IPS DF 6.9 (cell line): ENCODE measurements around the gene SGPL1.
"Not testable (repeated sequence)": the region's sequence is repeated elsewhere in the genome, so short reads cannot be mapped to it uniquely, and the experiment has no call there.

Source experiments
- DNase-seq: peaks from one replicate; pipeline ENCODE4 v3.0.0-alpha.2; 2013; ENCODE audit warnings: low read depth, low spot score
- H3K27ac ChIP-seq: one replicate; pipeline ENCODE4 v1.5.1; 2013; ENCODE audit warnings: low read length, control low read depth
- H3K27me3 ChIP-seq: 2 replicates; pipeline ENCODE4 v1.6.1; 2013; ENCODE audit warnings: mild to moderate bottlenecking, low read length; ENCODE audit not compliant: control insufficient read depth, insufficient read depth
- H3K36me3 ChIP-seq: 2 replicates; pipeline ENCODE4 v1.6.1; 2013; ENCODE audit warnings: low read length; ENCODE audit not compliant: control insufficient read depth, insufficient read depth
- H3K4me1 ChIP-seq: 2 replicates; pipeline ENCODE4 v1.6.1; 2013; ENCODE audit warnings: low read length; ENCODE audit not compliant: control insufficient read depth, insufficient read depth
- H3K4me3 ChIP-seq: 2 replicates; pipeline ENCODE4 v1.5.1; 2013; ENCODE audit warnings: mild to moderate bottlenecking, low read length
- H3K9me3 ChIP-seq: 2 replicates; pipeline ENCODE4 v1.6.1; 2013; ENCODE audit warnings: low read length, inconsistent platforms; ENCODE audit not compliant: control insufficient read depth, insufficient read depth
- WGBS: extraction: QIAGEN DNeasy Blood & Tissue Kit; methylation state at CpG from one replicate; pipeline ENCODE4 v1.1.7; 2013; ENCODE audit warnings: mixed read lengths, missing lambda C conversion rate; ENCODE audit not compliant: insufficient read length, insufficient coverage; 5-methylcytosine and 5-hydroxymethylcytosine counted together

Gene SGPL1, protein sequence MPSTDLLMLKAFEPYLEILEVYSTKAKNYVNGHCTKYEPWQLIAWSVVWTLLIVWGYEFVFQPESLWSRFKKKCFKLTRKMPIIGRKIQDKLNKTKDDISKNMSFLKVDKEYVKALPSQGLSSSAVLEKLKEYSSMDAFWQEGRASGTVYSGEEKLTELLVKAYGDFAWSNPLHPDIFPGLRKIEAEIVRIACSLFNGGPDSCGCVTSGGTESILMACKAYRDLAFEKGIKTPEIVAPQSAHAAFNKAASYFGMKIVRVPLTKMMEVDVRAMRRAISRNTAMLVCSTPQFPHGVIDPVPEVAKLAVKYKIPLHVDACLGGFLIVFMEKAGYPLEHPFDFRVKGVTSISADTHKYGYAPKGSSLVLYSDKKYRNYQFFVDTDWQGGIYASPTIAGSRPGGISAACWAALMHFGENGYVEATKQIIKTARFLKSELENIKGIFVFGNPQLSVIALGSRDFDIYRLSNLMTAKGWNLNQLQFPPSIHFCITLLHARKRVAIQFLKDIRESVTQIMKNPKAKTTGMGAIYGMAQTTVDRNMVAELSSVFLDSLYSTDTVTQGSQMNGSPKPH

DNA sequence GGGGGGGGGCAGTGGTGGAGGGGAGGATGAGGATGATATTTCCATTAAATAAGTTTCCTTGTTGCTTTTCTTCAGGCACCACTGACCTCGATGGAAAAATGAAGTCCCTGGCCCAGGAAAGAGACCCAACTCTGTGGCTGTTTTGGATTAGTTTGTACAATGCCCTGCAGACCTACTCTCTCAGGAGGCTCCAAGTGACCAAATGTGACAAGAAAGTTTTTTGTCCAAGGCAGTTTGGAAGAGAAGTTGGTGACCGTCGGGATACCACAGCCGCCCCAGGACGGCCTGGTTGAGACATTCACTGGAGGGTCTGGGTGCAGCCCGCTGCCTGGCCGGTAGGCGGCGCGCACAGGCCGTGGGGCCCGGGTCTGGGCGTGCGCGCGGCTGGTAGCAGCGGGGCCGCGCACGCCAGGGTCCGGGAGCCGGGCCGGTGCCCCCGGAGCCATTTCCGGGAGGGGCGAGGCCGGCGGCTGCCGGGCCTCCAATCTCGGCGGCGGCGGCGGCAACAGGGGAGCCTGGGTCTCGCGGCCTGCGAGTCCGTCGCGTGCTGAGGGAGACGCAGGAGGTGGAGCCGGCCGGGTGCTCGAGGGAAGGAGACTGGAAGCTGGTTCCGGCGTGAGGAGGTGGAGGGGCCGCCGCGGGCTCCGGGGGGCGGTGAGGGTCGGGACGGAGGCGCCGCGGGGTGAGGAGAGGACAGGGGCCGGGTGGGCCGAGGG, at the start of gene SGPL1:
Gene SGPL1, plus strand, starts transcription at position 445 of the 716 bp plus-strand sequence. CDS start 906 bp downstream, outside the sequence.
- no peaks in the 10 kb centered on the region for H3K36me3 ChIP-seq
- no peaks in the 10 kb centered on the region for H3K9me3 ChIP-seq
- H3K27ac ChIP-seq = no peak within 1 kb of the TSS
- no peaks in the 10 kb centered on the region for H3K4me1 ChIP-seq
- DNase-seq = no peak
- no peaks in the 10 kb centered on the region for H3K27me3 ChIP-seq
- H3K4me3 ChIP-seq = peak within 1 kb of the TSS; percentile 84
- WGBS = no CpG with 5 or more reads among the region's 58 CpGs

DNA sequence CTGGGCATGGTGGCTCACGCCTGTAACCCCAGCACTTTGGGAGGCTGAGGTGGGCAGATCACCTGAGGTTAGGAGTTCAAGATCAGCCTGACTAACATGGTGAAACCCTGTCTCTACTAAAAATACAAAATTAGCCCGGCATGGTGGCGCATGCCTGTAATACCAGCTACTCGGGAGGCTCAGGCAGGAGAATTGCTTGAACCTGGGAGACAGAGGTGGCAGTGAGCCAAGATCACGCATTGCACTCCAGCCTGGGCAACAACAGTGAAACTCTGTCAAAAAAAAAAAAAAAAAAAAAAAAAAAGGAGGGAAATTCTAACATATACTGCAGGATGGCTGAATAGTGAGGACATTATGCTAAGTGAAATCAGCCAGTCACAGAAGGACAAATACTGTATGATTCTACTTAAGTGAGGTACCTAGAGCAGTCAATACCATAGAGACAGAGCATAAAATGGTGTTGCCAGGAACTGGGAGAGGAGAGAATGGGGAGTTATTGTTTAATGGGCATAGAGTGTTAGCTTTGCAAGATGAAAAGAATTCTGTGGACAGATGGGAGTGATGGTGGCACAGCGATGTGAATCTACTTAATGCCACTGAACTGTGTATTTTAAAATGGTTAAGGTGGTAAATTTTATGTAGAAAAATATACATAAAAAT, 47.6 kb upstream of the SGPL1 start:
- H3K27ac ChIP-seq, DNase-seq, H3K9me3 ChIP-seq, H3K27me3 ChIP-seq, H3K36me3 ChIP-seq, H3K4me1 ChIP-seq, H3K4me3 ChIP-seq: not testable (repeated sequence)
- no CpG with 5 or more reads among the region's 6 CpGs for WGBS

DNA sequence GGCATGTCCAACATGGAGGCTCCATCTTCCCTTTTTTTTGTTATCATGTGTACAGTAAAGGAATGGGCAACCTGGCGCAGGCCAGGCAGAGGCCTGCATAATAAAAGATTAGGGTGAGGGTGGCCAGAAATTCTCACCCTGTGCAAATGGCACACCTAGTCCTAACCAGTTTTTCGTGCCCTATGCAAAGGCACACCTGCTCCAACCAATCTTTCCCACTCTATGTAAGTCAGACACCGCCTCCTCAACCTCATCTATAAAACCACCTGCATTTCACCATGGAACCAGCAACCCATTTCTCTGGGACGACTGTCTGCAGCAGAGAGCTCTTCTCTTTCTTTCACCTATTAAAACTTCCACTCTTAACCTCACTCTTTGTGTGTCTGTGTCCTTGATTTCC, 46.6 kb upstream of the SGPL1 start:
- Histone ChIP-seq H3K9me3 (no peaks in the 10 kb centered on the region), H3K4me3 (no peak overlapping the region), H3K27ac (no peak overlapping the region), H3K36me3 (no peaks in the 10 kb centered on the region), H3K27me3 (no peaks in the 10 kb centered on the region), H3K4me1 (no peaks in the 10 kb centered on the region)
- no peak for DNase-seq
- no CpG with 5 or more reads among the region's 4 CpGs for WGBS

DNA sequence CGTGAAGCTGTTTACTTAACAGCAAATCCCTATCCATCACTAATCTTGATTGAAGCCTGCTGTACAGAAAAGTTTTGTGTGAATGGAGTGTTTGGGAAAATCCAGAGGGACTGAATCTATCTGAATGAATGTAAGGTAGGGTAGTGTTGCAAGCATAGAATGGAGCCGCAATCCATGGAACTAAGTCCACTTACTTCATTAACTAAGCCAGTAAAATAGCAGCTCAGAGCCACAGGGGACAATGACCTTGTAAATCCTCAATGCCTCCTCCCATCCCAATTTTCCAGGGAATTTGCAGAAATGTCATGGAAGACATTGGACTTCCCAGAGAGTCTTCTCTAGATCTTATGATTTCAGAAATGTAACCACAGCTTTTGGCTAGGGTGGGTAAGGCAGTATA, 45.7 kb upstream of the SGPL1 start:
- Histone ChIP-seq H3K9me3 (no peaks in the 10 kb centered on the region), H3K36me3 (no peaks in the 10 kb centered on the region), H3K27ac (no peak overlapping the region), H3K27me3 (no peaks in the 10 kb centered on the region), H3K4me3 (no peak overlapping the region), H3K4me1 (no peaks in the 10 kb centered on the region)
- no CpG with 5 or more reads among the region's 2 CpGs for WGBS
- DNase-seq = no peak

DNA sequence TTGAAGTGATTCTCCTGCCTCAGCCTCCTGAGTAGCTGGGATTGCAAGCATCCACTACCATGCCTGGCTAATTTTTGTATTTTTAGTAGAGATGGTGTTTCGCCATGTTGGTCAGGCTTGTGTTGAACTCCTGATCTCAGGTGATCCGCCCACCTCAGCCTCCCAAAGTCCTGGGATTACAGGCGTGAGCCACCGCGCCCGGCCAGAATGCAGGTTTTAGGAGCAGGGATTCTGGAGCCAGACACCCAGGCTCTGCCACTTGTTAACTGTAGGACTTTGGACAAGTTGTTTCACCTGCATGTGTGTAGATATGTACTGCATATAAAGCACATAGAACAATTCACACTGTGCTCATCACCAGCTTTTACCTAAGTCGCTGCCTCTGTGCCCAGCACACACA, 45.2 kb upstream of the SGPL1 start:
- DNase-seq, H3K4me1 ChIP-seq, H3K9me3 ChIP-seq, H3K27ac ChIP-seq, H3K4me3 ChIP-seq, H3K27me3 ChIP-seq, H3K36me3 ChIP-seq: not testable (repeated sequence)
- no CpG with 5 or more reads among the region's 7 CpGs for WGBS

DNA sequence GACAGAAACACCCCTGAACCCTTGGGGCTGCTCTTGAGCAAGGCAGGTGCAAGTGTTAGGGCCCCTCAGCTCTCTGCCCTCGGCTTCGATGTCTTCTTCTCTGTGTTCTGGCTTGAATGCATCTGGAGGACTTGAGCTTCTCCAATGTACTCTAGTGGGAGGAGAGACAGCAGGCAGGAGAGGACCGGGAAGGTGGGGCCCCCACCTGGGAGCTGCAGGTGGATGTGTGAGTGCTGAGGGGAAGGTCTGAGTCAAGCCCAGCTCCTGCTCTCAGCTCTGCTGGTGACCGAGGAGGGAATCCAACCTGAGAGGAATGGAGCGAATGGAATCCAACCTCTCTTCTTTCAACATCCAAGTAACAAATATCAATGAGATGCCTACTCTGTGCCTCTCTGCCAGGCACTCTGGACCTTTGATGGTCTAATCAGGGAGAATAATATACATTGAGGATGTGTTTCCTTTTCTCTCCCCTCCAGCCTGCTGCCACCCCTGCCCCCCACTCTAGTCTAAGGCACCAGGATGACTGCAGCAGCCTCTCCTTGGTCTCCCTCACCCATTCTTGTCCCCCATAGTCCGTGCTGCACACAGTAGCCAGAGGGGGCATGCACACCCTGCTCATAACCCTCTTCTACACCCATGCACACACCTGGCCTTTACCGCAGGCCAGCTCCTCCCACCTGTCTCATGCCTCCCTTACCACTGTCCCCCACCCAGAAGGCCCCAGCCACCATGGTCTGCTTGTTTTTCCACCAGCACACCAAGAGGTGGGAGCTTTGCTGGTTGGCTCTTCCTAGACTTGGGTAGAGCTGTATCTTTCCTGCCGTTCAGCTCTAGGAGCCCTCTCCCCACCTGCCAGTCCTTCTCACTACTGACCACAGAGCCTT, 44.2 kb upstream of the SGPL1 start:
- H3K36me3 ChIP-seq = no peaks in the 10 kb centered on the region
- H3K9me3 ChIP-seq = no peaks in the 10 kb centered on the region
- no peaks in the 10 kb centered on the region for H3K4me1 ChIP-seq
- no CpG with 5 or more reads among the region's 8 CpGs for WGBS
- H3K27ac ChIP-seq = no peak overlapping the region
- H3K4me3 ChIP-seq = no peak overlapping the region
- H3K27me3 ChIP-seq = no peaks in the 10 kb centered on the region
- DNase-seq = no peak

DNA sequence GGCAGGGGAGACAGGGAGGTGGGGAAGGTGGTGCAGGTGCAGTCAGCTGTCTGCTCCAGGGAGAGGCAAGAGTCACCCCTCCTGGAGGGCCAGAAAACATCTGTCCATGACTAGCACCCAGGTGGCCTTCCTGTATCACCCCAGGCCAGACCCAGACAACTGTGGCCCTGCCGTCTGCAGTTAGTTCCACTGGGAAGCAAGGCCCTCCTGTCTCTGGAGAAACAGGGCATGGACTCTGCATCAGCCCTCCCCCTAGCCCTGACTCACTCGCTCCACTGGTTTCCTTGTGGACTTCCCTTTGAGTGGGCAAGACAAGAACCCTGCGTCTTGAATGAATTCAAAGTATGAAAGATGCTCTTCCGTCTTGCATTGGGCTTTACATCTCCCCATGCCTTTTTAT, 43.1 kb upstream of the SGPL1 start:
- H3K27me3 ChIP-seq = no peaks in the 10 kb centered on the region
- no CpG with 5 or more reads among the region's 4 CpGs for WGBS

DNA sequence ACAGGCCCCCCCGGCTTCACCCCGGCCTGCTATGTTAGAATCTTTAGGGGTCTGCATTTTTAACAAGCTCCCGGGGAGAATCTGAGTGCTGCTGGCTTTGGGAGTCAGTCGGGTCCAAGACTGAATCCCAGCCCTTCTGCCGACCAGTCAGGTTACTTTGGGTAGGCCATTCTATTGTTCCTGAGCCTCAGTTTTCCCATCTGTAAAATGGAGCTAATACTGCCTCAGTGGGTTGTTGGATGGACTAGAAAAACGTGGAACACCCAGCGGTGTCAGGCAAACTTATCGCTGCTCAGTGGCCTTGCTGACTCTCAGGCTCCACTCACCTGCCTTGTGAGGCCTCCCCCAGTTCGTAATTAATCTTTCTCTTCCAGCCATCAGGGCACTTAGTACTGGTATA, 42.3 kb upstream of the SGPL1 start:
- WGBS = no CpG with 5 or more reads among the region's 9 CpGs

More for the DNA sequence above, 43.1 kb upstream of the SGPL1 start:
- H3K9me3 ChIP-seq = no peaks in the 10 kb centered on the region
- H3K36me3 ChIP-seq = no peaks in the 10 kb centered on the region
- no peak for DNase-seq
- H3K27ac ChIP-seq = no peak overlapping the region
- no peaks in the 10 kb centered on the region for H3K4me1 ChIP-seq
- H3K4me3 ChIP-seq = no peak overlapping the region

DNA sequence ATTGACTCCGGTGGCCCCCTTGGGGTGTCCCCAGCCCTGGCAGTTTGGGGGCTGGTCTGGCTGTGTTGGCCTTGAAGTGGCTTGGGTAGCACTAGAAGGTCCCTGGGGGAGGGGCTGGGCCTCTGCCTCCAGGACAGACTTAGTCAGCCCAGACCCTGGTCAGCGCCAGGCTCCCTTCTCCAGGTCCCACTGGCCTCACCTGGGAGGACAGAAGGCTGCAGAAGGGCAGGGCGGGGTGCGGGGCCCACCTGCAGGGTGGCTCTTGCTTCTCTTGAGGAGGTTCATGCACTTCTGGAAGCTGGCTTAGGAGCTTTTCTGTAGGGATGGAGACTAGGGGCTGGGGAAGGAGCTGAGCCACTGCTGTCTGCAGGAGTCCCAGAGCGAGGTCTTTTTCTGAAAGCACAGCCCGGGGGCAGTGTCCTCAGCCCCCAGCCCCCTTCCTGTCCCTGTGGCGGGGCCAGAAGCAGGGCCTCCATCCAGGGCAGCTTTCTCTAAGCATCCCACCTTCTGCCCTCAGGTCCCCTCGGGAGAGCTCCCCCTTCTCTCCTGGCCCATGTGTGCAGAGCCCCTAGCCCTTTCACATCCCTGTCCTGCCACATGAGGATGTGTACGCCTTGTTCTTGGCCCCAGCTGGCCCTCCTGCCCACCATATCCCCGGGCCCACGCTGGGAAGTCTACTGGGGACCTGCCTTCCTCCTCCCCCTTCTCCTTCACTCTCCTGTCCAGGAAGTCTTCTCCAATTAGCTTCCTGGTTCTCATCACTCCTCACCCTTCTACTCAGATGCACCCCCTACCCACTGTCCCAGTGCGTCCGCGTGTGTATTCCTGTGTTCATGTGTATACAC, 41.6 kb upstream of the SGPL1 start:
- Histone ChIP-seq H3K27me3 (no peaks in the 10 kb centered on the region), H3K27ac (no peak overlapping the region), H3K36me3 (no peaks in the 10 kb centered on the region), H3K4me3 (no peak overlapping the region), H3K9me3 (no peaks in the 10 kb centered on the region), H3K4me1 (no peaks in the 10 kb centered on the region)
- no CpG with 5 or more reads among the region's 14 CpGs for WGBS
- DNase-seq = no peak

More for the DNA sequence above, 42.3 kb upstream of the SGPL1 start:
- no peak overlapping the region for H3K4me3 ChIP-seq
- no peaks in the 10 kb centered on the region for H3K27me3 ChIP-seq
- H3K36me3 ChIP-seq = no peaks in the 10 kb centered on the region
- H3K27ac ChIP-seq = no peak overlapping the region
- DNase-seq = no peak
- H3K9me3 ChIP-seq = no peaks in the 10 kb centered on the region
- H3K4me1 ChIP-seq = no peaks in the 10 kb centered on the region
